Spleen (tissue), 11 donors: Measurements from ENCODE around the gene NME1. TPM values are rescaled to one million over a fixed set of nuclear protein-coding genes. Genes with fewer than 3 reads are reported as not detected.

Source experiments
- DNase-seq: peaks from one replicate; pipeline ENCODE4 v3.0.0-alpha.2; 2020
- H3K27ac ChIP-seq, 8 donors: fragments of 200-600 bp; sonication (generic) in 7 of 8; 1 replicate in 4 of 8; 2 replicates in 4 of 8; pipeline versions ENCODE4 v1.5.0 to v1.8.0; 2016 to 2021; ENCODE audit warnings: inconsistent platforms in 4 of 8, mild to moderate bottlenecking in 4 of 8, moderate library complexity in 1 of 8
- H3K27me3 ChIP-seq, 7 donors: fragments of 200-600 bp; sonication (generic) in 6 of 7; replicated peaks in 1 of 7; 1 replicate in 4 of 7; 2 replicates in 3 of 7; pipeline versions ENCODE4 v1.5.0 to v1.8.0; 2016 to 2021; ENCODE audit warnings: inconsistent platforms in 3 of 7, mild to moderate bottlenecking in 1 of 7
- H3K36me3 ChIP-seq, 6 donors: fragments of 200-600 bp; sonication (generic) in 5 of 6; 1 replicate in 4 of 6; 2 replicates in 2 of 6; pipeline versions ENCODE4 v1.5.0 to v1.8.0; 2016 to 2021; ENCODE audit warnings: inconsistent platforms in 2 of 6
- H3K4me1 ChIP-seq, 6 donors: fragments of 200-600 bp; sonication (generic) in 5 of 6; 1 replicate in 3 of 6; 2 replicates in 3 of 6; pipeline versions ENCODE4 v1.5.0 to v1.8.0; 2016 to 2021; ENCODE audit warnings: inconsistent platforms in 3 of 6
- H3K4me3 ChIP-seq, 8 donors: fragments of 200-600 bp; sonication (generic) in 7 of 8; 1 replicate in 4 of 8; 2 replicates in 4 of 8; pipeline versions ENCODE4 v1.5.0 to v1.8.0; 2016 to 2021; ENCODE audit warnings: inconsistent platforms in 4 of 8, mild to moderate bottlenecking in 4 of 8, moderate library complexity in 2 of 8
- H3K9me3 ChIP-seq, 8 donors: fragments of 200-600 bp; sonication (generic) in 7 of 8; 1 replicate in 4 of 8; 2 replicates in 4 of 8; pipeline versions ENCODE4 v1.5.0 to v1.8.0; 2016 to 2021; ENCODE audit warnings: inconsistent platforms in 4 of 8
- CTCF ChIP-seq, 11 experiments: fragments of 200-600 bp in 7 of 11; fragments of 450-650 bp in 4 of 11; sonication (generic) in 4 of 11; IDR thresholded peaks in 8 of 11; conservative IDR thresholded peaks in 3 of 11; 1 replicate in 7 of 11; 2 replicates in 4 of 11; pipeline versions ENCODE4 v1.4.0 to v1.8.0; 2016 to 2021; ENCODE audit warnings: antibody characterized with exemption in 11 of 11, inconsistent platforms in 4 of 11, mild to moderate bottlenecking in 1 of 11
- POLR2A ChIP-seq, 3 donors: fragments of 450-650 bp; IDR thresholded peaks; one replicate each; pipeline ENCODE4 v1.5.1; 2017; ENCODE audit warnings: antibody characterized with exemption in 3 of 3, mild to moderate bottlenecking in 1 of 3
- POLR2AphosphoS5 ChIP-seq, 3 donors: sonication (generic); formaldehyde crosslinking; IDR thresholded peaks; one replicate each; pipeline ENCODE4 v1.5.1; 2017; ENCODE audit warnings: antibody characterized with exemption in 3 of 3
- WGBS, 5 donors: extraction: QIAGEN DNeasy Blood & Tissue Kit in 3 of 5; methylation state at CpG; one replicate each; pipeline versions ENCODE4 v1.1.5 to v1.1.7; 2013 to 2018; 5-methylcytosine and 5-hydroxymethylcytosine counted together
- intact Hi-C: fragments of 100-400 bp; cut with DNase I; formaldehyde crosslinking; loops from one replicate; pipeline ENCODE4 v1.15.0; 2023; ENCODE audit warnings: low total_unique reads
- polyA plus RNA-seq, 3 donors: library from polyadenylated mRNA; stranded (reverse); fragments of 200-250 nt; gene quantifications; one replicate each; pipeline ENCODE4 v1.2.1, GENCODE V29; 2013
- total RNA-seq, 7 donors: library from RNA; depleted of rRNA in 3 of 7; stranded (reverse); fragments of >200 nt in 3 of 7; fragmentation: NEBNext Ultra II Directional in 4 of 7; extraction: Animal tissue kit (Norgen Biotek cat#: 25700) in 4 of 7; gene quantifications; one replicate each; pipeline versions ENCODE4 v1.1.0 to v1.2.1, GENCODE V29; 2016 to 2021
- donor health status: healthy with polysubstance abuse.
- donor health status: DM: no; HTN: no; CAD: no; lungs with moderate emphysema.
- donor health status: DM: no; HTN: no; CAD: no.
- donor health status: Bipolar disorder and iron deficiency.
- donor health status: healthy.
- donor health status: DM: no; HTN: no; CAD: no.
- donor health status: DM: yes; HTN: yes; CAD: no.

The NME1 gene
- total and polyA plus RNA-seq, 10 donors, result 21.2 to 142 (median 40.6) TPM

DNA sequence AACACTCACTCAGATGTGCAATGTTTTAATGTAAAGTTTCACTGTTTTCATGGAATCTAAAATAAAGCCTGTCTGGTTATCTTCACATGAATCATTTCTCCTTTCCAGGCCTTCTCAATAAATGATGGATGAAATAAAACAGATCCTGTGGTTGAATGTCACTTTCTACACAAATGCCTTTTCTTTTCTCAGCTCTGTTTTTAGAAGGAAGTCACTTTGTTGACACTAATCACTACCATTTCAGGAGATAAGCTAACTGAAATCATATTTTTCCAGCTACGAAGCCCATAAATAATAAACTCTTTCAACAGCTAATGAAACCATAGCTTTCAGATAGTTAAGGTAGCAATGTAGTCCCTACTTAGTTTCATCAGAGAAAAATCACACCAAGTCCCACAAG, 30.8 kb downstream of the NME1 start:
- Histone ChIP-seq H3K36me3 (peaks cover 0 to 95% (median 47%) of the 10 kb centered on the region in 6 donors), H3K9me3 (no peaks in the 10 kb centered on the region), H3K4me1 (no peaks in the 10 kb centered on the region), H3K4me3 (no peak overlapping the region), H3K27ac (no peak overlapping the region), H3K27me3 (no peaks in the 10 kb centered on the region)
- intact Hi-C loops, result no loop called here
- no peak for DNase-seq
- TF ChIP-seq CTCF (IDR thresholded peaks at IDR 0.05 in 8 of 11, conservative IDR thresholded peaks at IDR 0.05 in 3 of 11) (no peak), POLR2AphosphoS5 (IDR thresholded peaks at IDR 0.05) (no peak), POLR2A (IDR thresholded peaks at IDR 0.05) (no peak)
- WGBS, 5 donors, result 90 to 98% (median 93%) methylated on average over 1 of the region's 1 CpG

DNA sequence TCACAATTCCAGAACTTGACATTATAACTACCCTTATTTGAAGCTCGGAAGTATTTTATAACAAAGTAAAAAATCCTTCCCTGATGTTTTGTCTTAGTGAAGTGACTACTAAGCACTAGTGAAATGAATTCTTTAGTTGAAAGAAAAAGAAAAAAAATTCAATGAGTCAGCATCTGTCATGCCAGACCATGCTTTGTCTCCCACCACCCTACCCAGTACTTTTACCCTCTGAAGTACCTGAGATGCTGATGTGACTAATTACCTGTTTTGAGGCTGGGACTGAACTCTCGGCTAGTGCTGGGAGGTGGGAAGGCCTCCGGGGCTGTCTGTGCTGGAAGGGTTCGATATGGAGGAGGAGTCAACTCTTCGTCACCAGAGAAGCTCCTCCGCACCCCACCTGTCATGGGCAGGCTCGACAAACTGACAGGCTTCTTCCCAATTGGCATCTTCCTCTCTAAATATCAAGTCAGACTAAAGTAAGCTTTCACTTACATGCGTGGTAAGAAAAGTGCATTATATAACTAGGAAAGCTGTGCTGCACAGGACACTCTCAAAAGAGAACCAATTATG, 32.5 kb downstream of the NME1 start:
- Histone ChIP-seq H3K36me3 (peaks cover 0 to 100% (median 54%) of the 10 kb centered on the region in 6 donors), H3K4me3 (no peak overlapping the region), H3K27me3 (no peaks in the 10 kb centered on the region), H3K27ac (no peak overlapping the region), H3K4me1 (no peaks in the 10 kb centered on the region), H3K9me3 (no peaks in the 10 kb centered on the region)
- no peak for TF ChIP-seq CTCF (IDR thresholded peaks at IDR 0.05 in 8 of 11, conservative IDR thresholded peaks at IDR 0.05 in 3 of 11)
- TF ChIP-seq POLR2A (IDR thresholded peaks at IDR 0.05), result no peak
- TF ChIP-seq POLR2AphosphoS5 (IDR thresholded peaks at IDR 0.05), result no peak
- 88 to 97% (median 94%) methylated on average over 8 of the region's 8 CpGs for WGBS, 5 donors
- DNase-seq, result no peak
- intact Hi-C loops, result no loop called here

GRCh38 chr17:51188271-51188833, 35.0 kb downstream of the NME1 start:
- Histone ChIP-seq H3K4me1 (no peaks in the 10 kb centered on the region), H3K36me3 (peaks cover 0 to 100% (median 63%) of the 10 kb centered on the region in 6 donors), H3K27me3 (no peaks in the 10 kb centered on the region), H3K9me3 (no peaks in the 10 kb centered on the region), H3K27ac (no peak overlapping the region), H3K4me3 (no peak overlapping the region)
- intact Hi-C loops, result no loop called here
- TF ChIP-seq POLR2A (IDR thresholded peaks at IDR 0.05) (no peak), POLR2AphosphoS5 (IDR thresholded peaks at IDR 0.05) (no peak), CTCF (IDR thresholded peaks at IDR 0.05 in 8 of 11, conservative IDR thresholded peaks at IDR 0.05 in 3 of 11) (no peak)
- WGBS, 5 donors, result 91 to 93% (median 92%) methylated on average over 9 of the region's 9 CpGs
- DNase-seq, result no peak

DNA sequence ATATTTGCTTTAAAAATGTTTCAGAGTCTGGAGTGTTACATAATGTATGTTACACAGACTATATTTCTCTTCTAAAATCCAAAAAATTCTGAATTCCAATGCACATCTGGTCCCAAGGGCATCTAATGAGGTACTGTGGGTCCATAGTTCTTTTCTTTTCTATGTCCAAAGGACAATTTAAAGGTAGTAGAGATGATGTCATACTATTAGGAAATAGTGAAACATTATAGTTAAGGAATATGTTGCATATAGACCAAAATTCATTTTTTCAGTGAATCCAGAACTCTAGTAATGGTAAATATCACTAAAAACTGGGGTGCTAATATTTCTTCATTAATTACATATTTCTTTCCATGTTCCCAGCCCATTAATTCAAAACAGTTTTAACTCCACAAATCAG, 35.8 kb downstream of the NME1 start:
- Histone ChIP-seq H3K4me1 (no peaks in the 10 kb centered on the region), H3K4me3 (no peak overlapping the region), H3K27me3 (no peaks in the 10 kb centered on the region), H3K27ac (peak overlapping the region in 3 of 8 donors; percentile 17 to 48 (median 33)), H3K9me3 (no peaks in the 10 kb centered on the region), H3K36me3 (peaks cover 0 to 100% (median 65%) of the 10 kb centered on the region in 6 donors)
- DNase-seq, result no peak
- TF ChIP-seq POLR2AphosphoS5 (IDR thresholded peaks at IDR 0.05) (no peak), CTCF (IDR thresholded peaks at IDR 0.05 in 8 of 11, conservative IDR thresholded peaks at IDR 0.05 in 3 of 11) (no peak), POLR2A (IDR thresholded peaks at IDR 0.05) (no peak)
- intact Hi-C loops, result no loop called here
